ENCODE data around the gene CCND2. TPM values are rescaled to one million over a fixed set of nuclear protein-coding genes. Genes with fewer than 3 reads are reported as not detected.

The CCND2 gene
- total RNA-seq, 4 donors from 2014 or later: 106 to 149 (median 136) TPM

- H3K4me3 ChIP-seq: no peak overlapping the region
- no peaks in the 10 kb centered on the region for H3K9me3 ChIP-seq
- TF ChIP-seq POLR2AphosphoS5 (IDR thresholded peaks at IDR 0.05) (no peak), CTCF (IDR thresholded peaks at IDR 0.05) (no peak), EP300 (IDR thresholded peaks at IDR 0.05) (no peak), POLR2A (IDR thresholded peaks at IDR 0.05) (no peak)
- no peaks in the 10 kb centered on the region for H3K36me3 ChIP-seq
- H3K27me3 ChIP-seq: peaks cover 38% of the 10 kb centered on the region
- H3K27ac ChIP-seq: no peak overlapping the region
- no peak for ATAC-seq
- no peaks in the 10 kb centered on the region for H3K4me1 ChIP-seq
- 64 to 82% methylated on average over 9 to 14 of the region's 18 CpGs for WGBS, 2 donors (ENCODE audit: low coverage in 1 of 2)
Observed at GRCh38 chr12:4228122-4228580, 45.4 kb upstream of the CCND2 start.

GRCh38 chr12:4230526-4230925, 43.0 kb upstream of the CCND2 start:
- Histone ChIP-seq H3K27me3 (peaks cover 20% of the 10 kb centered on the region), H3K36me3 (no peaks in the 10 kb centered on the region), H3K27ac (no peak overlapping the region), H3K9me3 (peaks cover 0 to 4% (median 0%) of the 10 kb centered on the region in 3 donors), H3K4me3 (no peak overlapping the region), H3K4me1 (no peaks in the 10 kb centered on the region)
- no peak for ATAC-seq
- no peak for TF ChIP-seq CTCF (IDR thresholded peaks at IDR 0.05)
- TF ChIP-seq POLR2A (IDR thresholded peaks at IDR 0.05): no peak
- no peak for TF ChIP-seq EP300 (IDR thresholded peaks at IDR 0.05)
- WGBS, 2 donors (ENCODE audit: low coverage in 1 of 2): 60 to 86% methylated on average over 1 to 5 of the region's 6 CpGs

- WGBS, 2 donors (ENCODE audit: low coverage in 1 of 2): 50 to 83% methylated on average over 1 to 2 of the region's 2 CpGs
- TF ChIP-seq POLR2A (IDR thresholded peaks at IDR 0.05): no peak
- TF ChIP-seq POLR2AphosphoS5 (IDR thresholded peaks at IDR 0.05): no peak
- TF ChIP-seq CTCF (IDR thresholded peaks at IDR 0.05): no peak
- TF ChIP-seq EP300 (IDR thresholded peaks at IDR 0.05): no peak
- no peak for ATAC-seq
- no peaks in the 10 kb centered on the region for H3K36me3 ChIP-seq
- H3K27me3 ChIP-seq: peaks cover 41% of the 10 kb centered on the region
- H3K27ac ChIP-seq: no peak overlapping the region
- H3K4me3 ChIP-seq: no peak overlapping the region
- H3K9me3 ChIP-seq: peaks cover 0 to 36% (median 0%) of the 10 kb centered on the region in 3 donors
- H3K4me1 ChIP-seq: no peaks in the 10 kb centered on the region
Observed at GRCh38 chr12:4238577-4238976, 35.0 kb upstream of the CCND2 start.

GRCh38 chr12:4239746-4240145, 33.8 kb upstream of the CCND2 start:
- Histone ChIP-seq H3K36me3 (no peaks in the 10 kb centered on the region), H3K27ac (no peak overlapping the region), H3K4me3 (no peak overlapping the region), H3K9me3 (peaks cover 0 to 36% (median 0%) of the 10 kb centered on the region in 3 donors), H3K27me3 (peaks cover 44% of the 10 kb centered on the region), H3K4me1 (no peaks in the 10 kb centered on the region)
- ATAC-seq: no peak
- TF ChIP-seq POLR2AphosphoS5 (IDR thresholded peaks at IDR 0.05) (no peak), CTCF (IDR thresholded peaks at IDR 0.05) (no peak), POLR2A (IDR thresholded peaks at IDR 0.05) (no peak), EP300 (IDR thresholded peaks at IDR 0.05) (no peak)
- WGBS, 2 donors (ENCODE audit: low coverage in 1 of 2): 89 to 100% methylated on average over 2 of the region's 4 CpGs

GRCh38 chr12:4240161-4240783, 33.3 kb upstream of the CCND2 start:
- Histone ChIP-seq H3K27me3 (peaks cover 46% of the 10 kb centered on the region), H3K4me3 (no peak overlapping the region), H3K4me1 (no peaks in the 10 kb centered on the region), H3K36me3 (no peaks in the 10 kb centered on the region), H3K9me3 (peaks cover 0 to 35% (median 0%) of the 10 kb centered on the region in 3 donors), H3K27ac (no peak overlapping the region)
- 20% methylated on average over 1 of the region's 5 CpGs; no CpG with 5 or more reads in 1 of the 2 donors for WGBS, 2 donors (ENCODE audit: low coverage in 1 of 2)
- TF ChIP-seq CTCF (IDR thresholded peaks at IDR 0.05): no peak
- TF ChIP-seq EP300 (IDR thresholded peaks at IDR 0.05): no peak
- TF ChIP-seq POLR2A (IDR thresholded peaks at IDR 0.05): no peak
- no peak for TF ChIP-seq POLR2AphosphoS5 (IDR thresholded peaks at IDR 0.05)
- ATAC-seq: no peak
